ENCODE data around the gene TRDN.

Gene TRDN

DNA sequence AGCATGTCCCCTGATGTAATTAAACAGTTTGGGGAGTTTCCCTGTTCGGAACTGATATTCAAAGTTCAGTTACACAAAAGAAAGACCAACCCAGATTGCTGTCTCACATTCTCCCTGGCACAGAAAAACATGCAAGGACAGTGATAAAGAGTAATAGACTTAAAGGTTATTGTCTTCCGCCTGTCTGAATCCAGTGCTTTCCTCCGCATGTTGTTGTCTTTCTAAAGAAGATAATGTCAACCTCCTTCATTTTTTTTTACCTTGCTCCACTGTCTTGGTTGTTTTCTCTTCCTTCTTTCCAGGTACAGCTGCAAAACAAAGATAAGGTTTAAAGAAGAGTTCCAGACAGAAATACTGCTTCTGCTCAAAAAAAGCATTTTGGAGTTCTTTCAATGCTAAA lies 284.5 kb downstream of the TRDN start:
- Histone ChIP-seq H3K4me3 (ENCODE audit: low read depth, low read length) (no peak overlapping the region), H3K9me3 (ENCODE audit: control insufficient read depth, insufficient read depth, low read depth, low read length) (no peaks in the 10 kb centered on the region), H3K36me3 (ENCODE audit: control insufficient read depth in 2 of 2, insufficient read depth in 1 of 2, low read length in 2 of 2) (no peaks in the 10 kb centered on the region), H3K4me1 (ENCODE audit: control insufficient read depth, insufficient read depth, low read length) (no peaks in the 10 kb centered on the region), H3K27ac (ENCODE audit: extremely low read depth, low read depth, low read length) (no peak overlapping the region)
- no peak for TF ChIP-seq ZNF580 (tag by site-specific recombination; IDR thresholded peaks at IDR 0.05)
- TF ChIP-seq KLF7 (tag by site-specific recombination; IDR thresholded peaks at IDR 0.05; ENCODE audit: borderline replicate concordance): no peak
- no peak for TF ChIP-seq ZNF266 (tag by site-specific recombination; IDR thresholded peaks at IDR 0.05; ENCODE audit: low read depth)
- TF ChIP-seq MYNN (tag by site-specific recombination; IDR thresholded peaks at IDR 0.05; ENCODE audit: borderline replicate concordance): no peak
- TF ChIP-seq ZNF660 (tag by site-specific recombination; IDR thresholded peaks at IDR 0.05): no peak
- TF ChIP-seq FEZF1 (tag by site-specific recombination; IDR thresholded peaks at IDR 0.05): no peak
- no peak for TF ChIP-seq ZNF174 (tag by site-specific recombination; IDR thresholded peaks at IDR 0.05)
- no peak for TF ChIP-seq ZBTB49 (tag by site-specific recombination; IDR thresholded peaks at IDR 0.05; ENCODE audit: low read depth)
- TF ChIP-seq ZFP3 (tag by site-specific recombination; IDR thresholded peaks at IDR 0.05; ENCODE audit: low read depth): no peak
- TF ChIP-seq OSR2 (tag by site-specific recombination; IDR thresholded peaks at IDR 0.05): no peak
- no peak for TF ChIP-seq ZNF366 (tag by site-specific recombination; conservative IDR thresholded peaks at IDR 0.05)
- TF ChIP-seq WT1 (tag by site-specific recombination; IDR thresholded peaks at IDR 0.05): no peak
- no peak for TF ChIP-seq ZNF560 (tag by site-specific recombination; IDR thresholded peaks at IDR 0.05; ENCODE audit: borderline replicate concordance)
- TF ChIP-seq, protein P1, sequence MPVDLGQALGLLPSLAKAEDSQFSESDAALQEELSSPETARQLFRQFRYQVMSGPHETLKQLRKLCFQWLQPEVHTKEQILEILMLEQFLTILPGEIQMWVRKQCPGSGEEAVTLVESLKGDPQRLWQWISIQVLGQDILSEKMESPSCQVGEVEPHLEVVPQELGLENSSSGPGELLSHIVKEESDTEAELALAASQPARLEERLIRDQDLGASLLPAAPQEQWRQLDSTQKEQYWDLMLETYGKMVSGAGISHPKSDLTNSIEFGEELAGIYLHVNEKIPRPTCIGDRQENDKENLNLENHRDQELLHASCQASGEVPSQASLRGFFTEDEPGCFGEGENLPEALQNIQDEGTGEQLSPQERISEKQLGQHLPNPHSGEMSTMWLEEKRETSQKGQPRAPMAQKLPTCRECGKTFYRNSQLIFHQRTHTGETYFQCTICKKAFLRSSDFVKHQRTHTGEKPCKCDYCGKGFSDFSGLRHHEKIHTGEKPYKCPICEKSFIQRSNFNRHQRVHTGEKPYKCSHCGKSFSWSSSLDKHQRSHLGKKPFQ (tag by site-specific recombination; IDR thresholded peaks at IDR 0.05): no peak
- TF ChIP-seq ZNF521 (tag by site-specific recombination; IDR thresholded peaks at IDR 0.05): no peak
- TF ChIP-seq ZNF280C (tag by site-specific recombination; IDR thresholded peaks at IDR 0.05): no peak
- TF ChIP-seq ZNF404 (tag by site-specific recombination; IDR thresholded peaks at IDR 0.05): no peak
- no peak for TF ChIP-seq SCRT2 (tag by site-specific recombination; IDR thresholded peaks at IDR 0.05)
- TF ChIP-seq ZNF571 (tag by site-specific recombination; IDR thresholded peaks at IDR 0.05): no peak
- TF ChIP-seq ZNF629 (tag by site-specific recombination; IDR thresholded peaks at IDR 0.05): no peak
- POLR2A ChIA-PET: no interaction called here
- CTCF ChIA-PET: interaction anchor here (1.1 to 1.6 kb wide), 2 partner anchors 29 to 36 kb away, joined by 3 read pairs; no protein-coding TSS in a partner anchor

DNA sequence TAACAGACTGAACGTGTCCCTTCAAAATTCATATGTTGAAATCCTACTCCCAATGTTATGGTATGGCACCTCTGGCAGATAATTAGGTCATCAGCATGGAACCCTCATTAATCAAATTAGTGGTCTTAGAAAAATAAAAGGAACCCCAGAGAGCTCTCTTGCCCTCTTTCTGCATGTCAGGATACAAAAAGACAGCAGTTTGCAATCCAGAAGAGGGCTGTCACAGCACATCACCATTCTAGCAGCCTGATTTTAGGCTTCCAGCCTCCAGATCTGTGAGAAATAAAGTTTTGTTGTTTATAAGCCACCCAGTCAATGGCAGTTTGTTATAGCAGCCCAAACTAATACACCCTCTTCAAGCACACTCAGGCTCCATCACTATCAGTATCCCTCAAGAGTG lies 292.9 kb downstream of the TRDN start:
- POLR2A ChIA-PET: no interaction called here
- TF ChIP-seq FEZF1 (tag by site-specific recombination; IDR thresholded peaks at IDR 0.05): no peak
- TF ChIP-seq ZSCAN18 (tag by site-specific recombination; IDR thresholded peaks at IDR 0.05): no peak
- TF ChIP-seq ZSCAN4 (tag by site-specific recombination; IDR thresholded peaks at IDR 0.05): no peak
- TF ChIP-seq ZNF416 (tag by site-specific recombination; IDR thresholded peaks at IDR 0.05): no peak
- no peak for TF ChIP-seq ZNF488 (tag by site-specific recombination; IDR thresholded peaks at IDR 0.05)
- TF ChIP-seq, protein P2, sequence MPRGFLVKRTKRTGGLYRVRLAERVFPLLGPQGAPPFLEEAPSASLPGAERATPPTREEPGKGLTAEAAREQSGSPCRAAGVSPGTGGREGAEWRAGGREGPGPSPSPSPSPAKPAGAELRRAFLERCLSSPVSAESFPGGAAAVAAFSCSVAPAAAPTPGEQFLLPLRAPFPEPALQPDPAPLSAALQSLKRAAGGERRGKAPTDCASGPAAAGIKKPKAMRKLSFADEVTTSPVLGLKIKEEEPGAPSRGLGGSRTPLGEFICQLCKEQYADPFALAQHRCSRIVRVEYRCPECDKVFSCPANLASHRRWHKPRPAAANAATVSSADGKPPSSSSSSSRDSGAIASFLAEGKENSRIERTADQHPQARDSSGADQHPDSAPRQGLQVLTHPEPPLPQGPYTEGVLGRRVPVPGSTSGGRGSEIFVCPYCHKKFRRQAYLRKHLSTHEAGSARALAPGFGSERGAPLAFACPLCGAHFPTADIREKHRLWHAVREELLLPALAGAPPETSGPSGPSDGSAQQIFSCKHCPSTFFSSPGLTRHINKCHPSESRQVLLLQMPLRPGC (tag by site-specific recombination; IDR thresholded peaks at IDR 0.05): no peak

More for the DNA sequence above, 292.9 kb downstream of the TRDN start:
- no peaks in the 10 kb centered on the region for H3K4me1 ChIP-seq (ENCODE audit: control insufficient read depth, insufficient read depth, low read length)
- H3K27ac ChIP-seq (ENCODE audit: extremely low read depth, low read depth, low read length): no peak overlapping the region
- no peaks in the 10 kb centered on the region for H3K9me3 ChIP-seq (ENCODE audit: control insufficient read depth, insufficient read depth, low read depth, low read length)
- no peaks in the 10 kb centered on the region for H3K36me3 ChIP-seq (ENCODE audit: control insufficient read depth in 2 of 2, insufficient read depth in 1 of 2, low read length in 2 of 2)
- CTCF ChIA-PET: no interaction called here
- no peak overlapping the region for H3K4me3 ChIP-seq (ENCODE audit: low read depth, low read length)

All from HEK293 (cell line).